GM21447 (cell line): ENCODE data around the gene AKT3.

Source experiments
- ATAC-seq: cut with Tn5 transposase; IDR thresholded peaks from one replicate; pipeline ENCODE4 v1.9.1; 2021; ENCODE audit not compliant: unreplicated experiment

AKT3 gene

GRCh38 chr1:243471754-243472745, 378.0 kb downstream of the AKT3 start:
- peak; percentile 80 for ATAC-seq

GRCh38 chr1:243471026-243471685, 378.9 kb downstream of the AKT3 start:
- ATAC-seq: no peak

GRCh38 chr1:243470502-243470901, 379.5 kb downstream of the AKT3 start:
- ATAC-seq: no peak

DNA sequence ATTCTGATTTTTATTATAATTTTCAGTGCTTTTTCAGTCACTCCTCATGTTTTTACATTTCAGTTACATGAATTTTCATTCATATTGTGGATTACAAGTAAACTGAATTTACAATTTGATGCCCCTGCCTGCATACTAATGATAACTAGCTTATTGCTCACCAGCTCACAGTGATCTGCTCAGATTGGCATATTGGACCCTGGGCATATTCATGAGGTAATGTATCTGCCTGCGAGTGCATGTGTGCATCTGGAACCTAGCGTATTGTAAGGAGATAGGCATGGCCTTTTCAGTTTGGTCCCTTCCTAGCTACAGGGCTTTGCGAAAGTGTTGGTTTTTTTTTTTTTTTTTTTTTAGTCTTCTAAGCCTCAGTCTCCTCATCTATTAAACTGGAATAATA, 380.5 kb downstream of the AKT3 start:
- ATAC-seq: no peak

- ATAC-seq: no peak
These were observed 384.3 kb downstream of the AKT3 start for GRCh38 chr1:243465738-243466137.

DNA sequence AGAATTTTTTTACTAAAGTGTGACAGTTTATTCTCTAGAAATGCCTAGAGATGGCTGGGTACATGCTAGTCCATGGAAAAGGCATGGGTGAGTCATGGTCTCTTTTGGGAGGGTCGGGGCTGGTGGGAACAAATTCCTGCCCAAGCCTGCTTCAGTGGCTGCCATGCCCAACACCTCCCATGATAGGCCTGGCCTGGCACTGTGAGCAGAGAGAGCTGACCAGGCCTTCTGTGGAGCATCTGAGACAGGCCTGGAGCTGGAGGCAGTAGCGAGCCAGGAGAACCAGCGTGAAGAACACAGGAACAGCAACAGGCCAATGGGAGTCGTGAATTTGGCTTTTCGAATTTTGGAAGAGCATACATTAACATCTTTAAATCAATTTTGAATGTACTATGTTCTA, 385.0 kb downstream of the AKT3 start:
- no peak for ATAC-seq

DNA sequence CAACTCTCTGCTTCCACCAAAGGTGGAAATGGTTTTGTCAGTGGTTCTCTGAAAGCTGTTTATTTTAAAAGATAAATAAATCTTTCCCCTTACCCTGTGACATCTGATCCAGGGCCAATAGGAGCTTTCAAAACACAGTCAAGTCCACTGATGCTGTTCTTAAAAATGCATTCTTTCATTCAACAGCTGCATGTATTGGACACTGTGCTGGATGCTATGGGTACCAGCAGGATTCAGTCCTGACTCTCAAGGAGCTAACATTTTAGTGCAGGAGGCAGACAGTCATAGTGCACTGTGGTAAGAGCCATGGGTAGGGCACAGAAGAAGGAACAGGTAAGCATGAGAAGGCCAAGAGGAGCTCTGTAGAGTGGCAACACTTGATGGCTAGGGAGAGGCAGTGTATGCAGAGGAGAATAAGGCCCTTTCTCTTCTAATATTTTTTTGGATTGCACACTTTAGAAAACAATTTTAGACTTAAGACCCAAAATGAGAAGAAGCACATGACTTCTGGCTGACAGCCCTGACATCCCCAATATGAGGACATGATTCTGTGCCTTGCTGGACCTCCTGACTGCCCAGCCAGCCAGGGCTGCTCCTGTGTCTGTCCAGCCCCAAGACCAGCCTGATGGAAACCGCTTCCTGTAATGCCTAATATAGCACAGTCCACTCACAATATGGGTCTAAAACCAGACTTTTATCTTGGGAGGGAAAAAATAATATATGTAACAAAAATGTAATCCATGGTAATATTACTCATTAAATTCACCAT, 386.9 kb downstream of the AKT3 start:
- no peak for ATAC-seq

DNA sequence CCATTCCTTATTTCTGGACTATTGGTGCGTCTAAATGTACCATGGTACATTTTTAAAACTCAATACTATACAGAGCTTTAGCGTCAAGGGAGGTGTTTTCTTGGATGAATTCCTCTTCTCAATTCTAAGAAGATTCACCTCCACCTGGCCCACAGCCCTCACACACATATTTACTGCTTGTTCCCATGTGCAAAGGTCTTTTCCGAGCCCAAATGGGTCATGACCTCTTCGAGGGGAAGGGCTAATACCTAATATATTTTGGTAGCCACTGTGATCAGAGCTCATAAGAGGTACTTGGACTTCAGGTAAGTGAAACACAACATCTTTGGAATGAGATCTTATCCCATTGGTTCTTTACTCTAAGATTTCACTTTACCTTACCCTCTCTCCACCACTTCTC, 388.3 kb downstream of the AKT3 start:
- no peak for ATAC-seq

DNA sequence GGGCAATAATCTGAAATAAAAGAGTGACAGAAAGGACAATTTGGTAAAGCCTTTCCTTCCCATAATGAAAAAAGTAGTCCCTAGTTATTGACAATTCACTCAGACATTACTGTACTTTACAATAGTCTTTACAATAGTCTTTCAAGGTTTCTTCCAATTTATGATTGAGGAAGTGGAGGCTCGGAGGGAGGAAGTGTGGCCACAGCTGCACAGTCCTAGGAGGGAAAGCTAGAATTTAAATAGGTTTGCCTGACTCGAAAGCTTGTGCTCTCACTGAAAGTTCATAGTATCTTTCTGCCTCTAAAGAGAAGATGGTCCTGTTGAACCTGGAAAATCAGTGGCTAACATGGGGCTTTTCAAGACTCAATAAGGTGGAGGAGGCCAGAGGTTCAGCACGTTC, 391.0 kb downstream of the AKT3 start:
- peak; percentile 50 for ATAC-seq

DNA sequence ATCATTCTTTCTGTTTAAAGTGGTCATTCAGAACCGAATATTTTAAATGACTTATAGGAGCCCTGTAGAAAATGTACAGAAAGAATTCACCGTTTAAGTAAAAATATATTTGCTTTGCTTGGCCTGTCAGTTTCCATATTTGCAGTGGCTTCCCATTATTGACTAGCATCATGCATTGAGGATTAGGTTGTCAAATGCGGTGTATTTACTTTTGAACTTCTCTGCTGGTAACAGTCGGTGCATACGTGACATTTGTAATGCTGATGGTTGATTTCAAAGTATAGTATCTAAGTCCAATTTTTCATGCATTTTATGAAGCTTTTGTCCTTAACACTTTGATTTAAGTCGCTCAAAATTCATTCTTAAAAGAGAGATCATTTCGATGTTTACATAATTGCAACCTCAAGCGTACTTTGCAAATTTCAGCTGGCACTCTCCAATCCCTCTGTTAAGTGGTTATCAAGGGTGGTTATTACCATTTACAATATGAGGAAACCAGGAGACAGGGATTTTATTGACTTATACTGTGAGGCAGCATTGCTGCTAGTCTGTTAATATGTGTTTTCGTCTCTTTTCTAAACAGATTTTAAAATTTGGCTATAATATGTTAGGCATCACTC, 392.6 kb downstream of the AKT3 start:
- no peak for ATAC-seq

DNA sequence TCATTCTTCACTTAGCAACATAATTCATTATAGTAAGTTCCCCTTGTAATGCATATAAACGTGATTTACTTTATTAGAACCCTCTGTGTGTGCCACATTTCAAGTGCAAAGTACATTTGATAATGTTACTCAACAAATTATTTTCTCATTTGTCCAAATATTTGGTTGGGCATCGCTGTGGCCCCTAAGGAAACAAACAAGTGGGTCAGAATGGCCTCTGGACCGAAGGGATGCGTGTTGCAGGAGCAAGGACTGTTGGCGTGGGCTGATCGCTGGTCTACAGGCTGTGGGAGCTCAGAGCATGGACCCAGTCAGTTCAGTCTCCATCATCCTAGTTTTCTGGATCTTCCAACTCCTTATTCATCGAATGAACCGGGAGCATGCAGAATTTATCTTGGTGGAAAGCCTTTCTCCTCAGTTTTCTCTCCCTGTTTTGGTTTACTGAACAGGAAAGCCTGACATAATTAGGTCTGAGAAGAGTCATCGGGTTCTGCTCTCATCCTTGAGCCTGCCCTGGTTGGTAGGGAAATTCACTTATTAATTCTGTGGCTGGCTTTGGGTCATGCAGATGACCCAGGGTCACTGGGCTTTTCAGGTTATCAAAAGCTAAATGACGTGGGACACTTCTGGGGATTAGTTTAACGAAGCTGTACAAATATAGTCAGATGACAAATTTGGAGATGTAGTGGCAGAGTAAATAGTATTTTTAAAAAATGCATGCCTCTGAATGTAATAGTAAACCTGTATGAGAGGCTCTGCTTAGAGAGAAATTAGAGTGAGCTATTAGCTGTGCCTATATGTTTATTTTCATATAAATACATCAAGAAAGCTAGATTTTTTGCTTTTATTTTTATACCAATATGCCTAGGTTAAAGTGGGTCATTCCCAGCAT, 394.0 kb downstream of the AKT3 start:
- no peak for ATAC-seq

DNA sequence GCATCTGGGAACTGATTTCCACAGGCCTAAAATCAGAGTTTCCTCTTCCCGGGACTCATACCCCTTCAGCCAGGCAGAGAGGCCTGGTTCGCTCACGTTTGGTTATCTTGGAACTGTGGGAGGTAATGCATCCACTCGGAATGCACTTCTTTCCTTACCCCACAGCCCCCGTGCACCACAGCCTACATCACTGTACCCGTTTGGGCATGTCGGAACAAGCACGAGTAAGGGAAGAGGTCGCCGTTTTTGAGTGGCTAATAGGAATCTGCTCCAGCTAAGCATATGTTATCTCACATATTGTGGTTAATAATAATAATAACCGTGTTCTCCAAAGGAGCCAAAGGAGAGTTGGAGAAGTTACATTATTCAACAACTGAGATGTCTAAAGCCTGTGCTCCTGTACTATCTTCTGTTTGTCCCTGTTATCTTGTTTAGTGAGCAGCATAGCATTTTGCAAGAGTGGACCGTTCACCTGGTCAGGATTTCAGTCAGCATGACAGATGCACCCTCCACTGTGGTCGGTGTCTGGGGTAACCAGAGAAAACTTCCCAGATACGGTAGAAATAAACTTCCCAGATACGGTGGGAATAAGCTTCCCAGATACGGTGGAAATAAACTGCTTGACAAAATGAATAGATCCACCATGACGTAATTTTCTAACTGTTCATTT, 395.6 kb downstream of the AKT3 start:
- ATAC-seq: no peak

DNA sequence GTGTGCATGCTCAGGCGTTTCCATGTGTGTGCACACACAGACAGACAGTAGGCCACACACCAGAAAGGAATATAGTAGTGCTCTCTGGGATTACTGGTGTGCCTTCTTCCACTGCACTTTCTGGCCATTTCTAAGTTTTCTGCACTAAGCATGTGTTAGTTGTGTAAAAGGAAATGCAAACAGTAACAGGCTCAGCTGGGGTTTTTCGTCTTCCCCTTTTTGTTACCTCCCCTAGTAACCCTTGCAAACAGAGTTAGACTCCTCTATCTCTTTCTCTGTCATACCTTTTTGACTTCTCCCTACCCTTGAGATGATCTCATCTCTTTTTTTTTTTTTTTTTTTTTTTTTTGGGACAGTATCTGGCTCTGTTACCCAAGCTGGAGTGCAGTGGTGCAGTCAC, 398.0 kb downstream of the AKT3 start:
- ATAC-seq: no peak

GRCh38 chr1:243449373-243449772, 400.7 kb downstream of the AKT3 start:
- ATAC-seq: no peak

- no peak for ATAC-seq
These were observed 402.2 kb downstream of the AKT3 start for GRCh38 chr1:243447844-243448243.

DNA sequence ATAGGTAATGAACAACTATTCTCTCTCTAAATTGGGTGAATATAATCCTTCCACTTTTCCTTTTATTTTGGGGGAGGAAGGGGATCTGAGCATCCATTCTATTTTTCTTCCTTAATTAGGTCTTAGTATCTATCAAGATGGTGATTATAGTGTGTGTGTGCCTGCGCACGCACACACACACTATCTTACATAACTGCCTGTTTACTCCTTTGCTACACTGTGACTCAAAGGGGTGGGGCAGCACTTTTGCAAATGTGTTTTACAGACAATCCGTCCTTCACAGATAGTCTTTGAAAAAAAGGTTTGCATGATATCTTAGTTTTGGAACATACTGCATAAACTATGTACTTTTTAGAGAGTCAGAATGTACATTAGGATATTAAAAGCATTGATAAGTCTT, 402.7 kb downstream of the AKT3 start:
- no peak for ATAC-seq

DNA sequence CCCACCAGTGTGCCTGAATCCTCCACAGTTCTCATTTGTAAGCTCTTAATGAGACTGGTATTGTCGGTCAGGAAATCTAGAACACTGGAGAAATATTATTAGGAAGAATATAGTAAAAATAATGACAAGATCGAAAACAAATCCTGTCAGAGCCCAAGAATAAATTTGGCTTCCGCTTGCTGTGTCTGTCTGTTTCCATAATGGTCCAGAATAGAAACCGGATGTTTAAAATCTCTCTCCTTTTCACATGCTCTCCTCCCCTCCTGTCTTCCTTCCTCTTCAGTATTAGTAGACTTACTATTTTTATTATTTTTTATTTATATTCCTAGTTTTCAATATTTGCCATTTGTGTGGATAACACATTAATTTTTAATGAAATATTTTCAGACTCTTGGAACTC, 406.5 kb downstream of the AKT3 start:
- ATAC-seq: no peak

DNA sequence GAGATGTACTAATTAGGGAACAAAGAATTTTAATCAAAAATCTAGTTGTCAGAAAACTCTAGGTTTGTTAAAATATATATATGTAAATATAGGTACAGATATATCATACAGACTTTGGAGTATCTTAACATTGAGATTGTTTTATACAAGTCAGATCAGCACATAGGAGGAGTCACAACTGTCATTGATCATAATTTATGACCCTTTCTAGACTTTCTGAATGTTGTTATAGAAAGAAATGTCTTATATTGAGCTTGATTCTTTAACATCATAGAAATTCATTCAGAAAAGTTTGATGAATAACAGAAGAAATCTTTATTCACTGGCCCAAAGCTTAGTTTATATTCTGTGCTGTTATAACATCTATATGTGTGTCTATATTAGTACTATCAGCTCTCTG, 408.4 kb downstream of the AKT3 start:
- no peak for ATAC-seq

DNA sequence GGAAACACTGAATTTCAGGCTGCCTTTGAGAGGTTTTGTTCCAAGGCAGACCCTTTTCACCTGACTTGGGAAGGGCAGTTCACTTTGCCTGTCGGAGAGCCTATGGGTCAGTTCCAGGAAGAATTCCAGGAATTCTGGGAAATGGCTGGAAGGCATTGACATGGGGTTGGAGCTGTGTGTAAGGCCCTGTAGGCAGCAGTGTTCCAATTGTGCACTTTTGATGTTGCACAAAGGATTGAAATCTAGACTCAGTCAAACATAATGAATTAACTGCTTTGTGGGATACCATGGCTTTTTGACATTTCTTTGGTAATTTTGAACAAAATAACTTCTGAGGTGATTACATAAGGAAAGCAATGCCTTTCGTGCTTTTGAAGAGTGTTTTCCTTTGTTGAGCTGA, 409.6 kb downstream of the AKT3 start:
- no peak for ATAC-seq

- ATAC-seq: no peak
These were observed 411.2 kb downstream of the AKT3 start for GRCh38 chr1:243438815-243439214.
